ENCODE results near the gene RNF141.
A peak's percentile ranks its signal among the peaks of the same experiment; 100 is the strongest.

RNF141 gene, protein sequence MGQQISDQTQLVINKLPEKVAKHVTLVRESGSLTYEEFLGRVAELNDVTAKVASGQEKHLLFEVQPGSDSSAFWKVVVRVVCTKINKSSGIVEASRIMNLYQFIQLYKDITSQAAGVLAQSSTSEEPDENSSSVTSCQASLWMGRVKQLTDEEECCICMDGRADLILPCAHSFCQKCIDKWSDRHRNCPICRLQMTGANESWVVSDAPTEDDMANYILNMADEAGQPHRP

GRCh38 chr11:10540915-10541560 lies at the start of gene RNF141:
Gene RNF141, minus strand, starts transcription at chr11:10541187. Its CDS starts 7,029 bp downstream, at chr11:10534158.
- DNase-seq = peak; percentile 92

DNA sequence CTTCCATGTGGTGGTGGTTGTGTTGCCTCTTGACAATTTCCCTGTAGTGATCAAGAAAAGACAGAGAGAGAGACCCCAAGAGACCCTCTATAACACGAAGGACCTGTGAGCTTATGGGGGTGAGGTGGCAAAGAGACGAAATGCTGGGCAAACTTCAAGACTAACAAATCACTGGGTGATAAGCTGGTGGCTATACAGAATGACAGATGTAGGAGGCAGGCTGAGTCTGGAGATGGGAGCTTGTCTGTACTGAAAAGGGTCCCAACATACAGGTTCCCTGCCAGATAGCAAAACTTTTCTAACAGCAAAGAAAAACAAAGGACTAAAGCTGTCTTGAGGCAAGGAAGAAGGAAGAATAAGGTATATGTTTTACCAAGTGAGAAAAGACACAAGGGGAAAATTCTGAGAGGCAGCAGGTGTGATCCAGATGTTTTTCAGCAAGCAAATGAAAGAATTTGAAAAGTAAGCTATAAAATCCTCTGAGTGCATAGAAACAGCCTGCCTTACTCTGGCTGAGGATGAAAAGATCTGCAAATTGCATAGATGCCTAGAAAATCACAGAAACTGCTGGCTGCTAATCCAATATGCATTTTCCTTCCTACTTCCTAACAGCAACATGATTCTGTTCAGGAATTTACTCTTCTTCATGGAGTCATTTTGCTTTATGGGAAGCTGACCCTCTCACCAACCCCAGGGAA lies 49.4 kb upstream of the RNF141 start:
- no peak for DNase-seq

DNA sequence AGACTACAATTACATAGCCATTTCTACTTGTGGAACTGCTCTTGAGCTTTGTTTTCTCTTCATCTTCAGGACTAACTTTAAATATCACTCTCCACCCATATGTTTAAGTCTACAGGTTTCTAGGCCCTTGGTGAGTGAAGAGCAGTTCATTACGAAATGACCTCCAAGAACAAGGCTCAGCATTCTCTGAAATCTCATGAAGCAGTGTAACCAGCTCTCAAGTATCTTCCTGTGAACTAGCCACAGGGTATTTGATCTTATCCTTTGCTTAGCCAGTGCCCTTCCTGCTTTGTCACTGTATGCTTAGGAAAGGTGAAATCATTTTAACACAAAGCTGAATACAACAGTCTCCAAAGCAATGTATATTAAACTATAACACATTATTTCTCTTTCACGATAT lies 47.9 kb upstream of the RNF141 start:
- DNase-seq = no peak

GRCh38 chr11:10587995-10588394 lies 47.0 kb upstream of the RNF141 start:
- DNase-seq = no peak

GRCh38 chr11:10587388-10587787 lies 46.4 kb upstream of the RNF141 start:
- DNase-seq = no peak

DNA sequence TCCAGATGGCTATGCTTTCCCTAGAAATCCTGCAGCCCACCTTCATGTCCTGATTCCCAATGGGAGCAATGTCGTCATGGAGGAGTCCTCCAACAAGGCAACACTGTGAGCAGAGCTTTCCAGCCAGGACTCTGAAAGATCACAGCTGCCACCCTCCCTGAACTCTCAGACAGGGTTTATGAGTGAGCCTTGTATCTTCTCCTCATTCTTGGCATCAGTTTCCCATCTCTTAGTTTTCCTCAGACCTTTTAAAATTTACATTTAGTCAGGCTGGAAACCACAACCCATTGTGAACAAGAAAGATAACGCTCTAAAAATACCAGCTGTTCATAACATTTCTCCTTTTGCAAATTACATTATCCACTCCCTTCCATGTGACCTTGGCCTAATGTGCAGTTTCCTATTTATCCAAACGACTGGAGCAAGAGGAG lies 43.1 kb upstream of the RNF141 start:
- no peak for DNase-seq

DNA sequence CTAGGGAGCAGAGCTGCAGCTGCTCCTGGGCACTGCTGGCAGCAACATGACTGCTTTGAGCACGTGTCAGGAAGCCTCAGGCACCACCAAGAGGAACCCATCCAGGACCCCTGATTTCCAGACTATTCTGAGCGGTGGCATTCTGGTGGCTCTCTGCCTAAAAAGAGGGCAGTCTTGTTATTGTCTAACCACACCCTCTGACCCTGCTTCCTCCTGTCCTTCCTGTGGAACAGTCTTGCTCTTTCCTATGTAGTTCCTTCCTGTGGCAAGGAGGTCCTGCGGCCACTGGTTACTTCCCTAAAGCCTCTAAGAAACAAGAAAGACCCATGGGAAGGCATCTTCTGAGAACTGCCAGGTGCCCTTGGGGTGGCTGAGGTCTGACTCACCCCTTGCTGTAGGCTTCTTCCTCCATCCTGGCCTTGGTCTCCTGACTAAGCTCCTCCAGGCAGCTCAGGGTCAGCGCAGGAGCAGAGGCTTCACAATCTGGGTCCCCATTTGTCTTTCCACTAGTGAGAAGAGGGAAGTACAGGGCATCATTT lies 40.6 kb upstream of the RNF141 start:
- DNase-seq = no peak

DNA sequence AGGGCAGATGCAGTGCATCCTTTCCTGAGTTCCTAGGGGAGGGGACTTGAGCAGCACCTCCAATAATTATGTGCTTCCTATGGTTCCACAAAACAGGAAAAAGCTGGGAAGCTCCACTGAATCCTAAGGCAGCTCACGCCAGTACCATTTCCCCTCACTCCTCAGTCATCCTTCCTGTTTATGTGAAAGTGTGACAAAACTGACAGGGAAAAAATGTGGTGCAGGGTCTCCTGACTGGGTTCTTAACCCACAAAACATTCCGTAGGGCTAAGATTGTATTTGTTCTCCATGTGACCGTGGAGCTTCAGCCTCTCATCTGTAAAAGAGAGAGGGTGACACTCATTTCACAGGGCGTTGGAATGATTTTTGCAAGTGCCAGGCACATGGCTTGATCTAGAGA lies 39.6 kb upstream of the RNF141 start:
- no peak for DNase-seq

DNA sequence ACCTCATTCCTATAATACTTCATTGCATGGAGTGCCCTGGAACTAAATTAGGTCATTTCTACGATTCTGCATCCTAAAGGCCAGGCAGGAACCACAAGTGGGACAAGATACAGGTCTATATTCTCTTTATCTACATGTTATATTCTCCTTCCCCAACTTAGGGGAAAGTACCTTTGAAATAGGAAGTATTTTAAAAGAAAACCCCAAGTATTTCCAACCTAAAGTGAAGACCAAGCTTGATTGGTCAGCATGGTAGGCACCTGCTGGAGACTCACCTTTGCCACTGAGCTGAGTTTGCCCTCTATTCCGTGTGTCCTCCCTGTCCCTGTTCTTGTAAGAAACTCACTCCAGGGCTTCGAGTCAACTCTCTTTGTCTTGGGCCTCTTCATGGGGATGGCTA lies 38.7 kb upstream of the RNF141 start:
- no peak for DNase-seq

DNA sequence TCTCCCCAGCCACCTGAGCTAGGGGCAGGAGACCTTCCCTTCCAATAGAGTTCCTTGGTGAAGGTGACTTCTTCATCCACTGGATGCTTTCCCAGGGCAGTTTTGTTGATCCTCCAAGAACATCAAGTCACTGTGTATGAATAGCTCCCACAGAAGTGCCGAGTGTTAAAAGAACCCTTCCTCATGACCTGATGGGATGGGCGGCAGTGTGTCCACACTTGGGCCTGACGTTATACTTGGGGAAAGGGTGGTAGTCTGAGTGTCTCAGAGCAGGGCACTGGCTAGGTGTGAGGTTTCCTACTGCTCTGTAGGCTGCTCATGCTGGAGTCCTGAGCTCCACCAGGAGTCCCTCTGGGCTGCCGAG lies 35.0 kb upstream of the RNF141 start:
- DNase-seq = no peak

- DNase-seq = no peak
Measured at GRCh38 chr11:10575346-10576034, 34.5 kb upstream of the RNF141 start.

DNA sequence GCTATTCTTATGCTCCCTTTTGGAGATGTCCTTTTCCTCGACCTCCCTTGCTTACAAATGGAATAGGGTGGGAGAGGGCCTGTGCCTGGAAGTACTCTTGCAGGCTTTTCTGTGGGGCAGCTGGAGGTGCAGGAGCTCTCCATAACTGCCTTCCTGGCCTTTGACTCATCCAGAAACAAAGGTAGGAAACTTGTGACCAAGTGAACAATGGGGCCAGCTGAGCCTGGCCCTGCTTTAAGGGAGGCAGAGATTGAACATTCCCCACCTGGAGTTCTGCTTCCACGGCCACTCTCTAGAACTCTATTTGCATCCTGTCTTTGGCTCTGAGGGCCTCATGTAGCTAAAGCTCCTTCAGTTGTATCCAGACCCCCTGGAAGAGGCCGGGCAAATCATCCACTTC lies 32.6 kb upstream of the RNF141 start:
- no peak for DNase-seq

DNA sequence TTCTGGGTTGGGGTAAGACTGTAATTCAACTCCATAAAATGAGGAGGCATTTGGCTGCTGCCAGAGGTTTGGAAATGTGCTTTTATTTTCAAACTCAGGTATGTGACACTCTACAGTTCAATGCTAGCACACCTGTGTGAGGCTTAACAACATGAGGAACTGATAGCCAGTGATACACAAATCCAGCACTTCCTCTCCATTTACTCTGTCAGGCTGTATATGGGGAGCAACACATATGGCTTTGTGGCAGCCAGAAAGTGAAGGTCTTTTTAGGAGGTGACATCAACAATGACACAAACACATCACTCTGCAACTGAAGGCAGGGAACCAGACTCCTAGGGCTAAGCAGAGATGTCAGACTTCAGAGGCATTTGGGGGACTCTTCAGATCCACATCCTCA lies 32.0 kb upstream of the RNF141 start:
- DNase-seq = no peak

DNA sequence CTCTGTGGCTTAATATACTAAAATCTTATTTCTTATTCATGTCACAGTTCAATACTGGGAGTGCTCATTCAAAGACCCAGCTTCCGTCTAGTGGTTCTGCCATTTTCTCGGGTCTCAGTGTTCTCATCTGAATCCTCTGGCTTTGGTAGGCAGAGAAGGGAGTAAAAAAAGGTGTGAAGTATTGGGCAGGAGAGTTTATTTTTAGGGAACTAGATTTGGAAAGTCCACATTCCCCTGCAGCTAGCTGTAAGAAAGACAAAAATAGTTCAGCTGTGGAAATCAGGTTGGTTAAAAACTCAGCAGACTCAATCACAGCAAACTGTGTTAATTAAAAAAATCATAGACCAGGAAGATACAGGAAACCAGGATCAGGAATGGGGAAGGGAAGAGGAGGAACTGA lies 31.5 kb upstream of the RNF141 start:
- DNase-seq = no peak

- DNase-seq = no peak
Measured at GRCh38 chr11:10568486-10568941, 27.5 kb upstream of the RNF141 start, which contains the start of gene LYVE1. Gene LYVE1, minus strand, starts transcription at chr11:10568665. Its CDS starts 133 bp downstream, at chr11:10568532.

DNA sequence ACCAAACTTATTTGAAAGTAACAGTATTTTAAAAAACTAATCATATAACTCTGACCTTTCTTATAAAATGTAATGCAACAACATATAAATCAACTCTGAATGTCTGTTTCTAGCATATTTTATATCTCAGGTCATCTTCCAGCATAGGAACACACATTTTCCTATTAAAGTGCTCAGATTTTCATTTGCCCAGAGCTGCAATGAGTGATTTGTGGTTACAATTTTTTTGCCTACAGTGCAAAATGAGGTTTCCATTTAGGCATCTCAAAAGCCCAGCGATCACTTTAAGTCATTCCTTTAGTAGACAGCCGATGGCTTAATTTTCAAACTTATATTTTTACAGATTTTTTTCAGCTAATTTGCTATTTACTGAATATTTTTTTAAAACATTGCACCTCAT lies 26.5 kb upstream of the RNF141 start:
- DNase-seq = no peak

- no peak for DNase-seq
Measured at GRCh38 chr11:10566257-10566957, 25.4 kb upstream of the RNF141 start.

GRCh38 chr11:10565493-10565892 lies 24.5 kb upstream of the RNF141 start:
- no peak for DNase-seq

DNA sequence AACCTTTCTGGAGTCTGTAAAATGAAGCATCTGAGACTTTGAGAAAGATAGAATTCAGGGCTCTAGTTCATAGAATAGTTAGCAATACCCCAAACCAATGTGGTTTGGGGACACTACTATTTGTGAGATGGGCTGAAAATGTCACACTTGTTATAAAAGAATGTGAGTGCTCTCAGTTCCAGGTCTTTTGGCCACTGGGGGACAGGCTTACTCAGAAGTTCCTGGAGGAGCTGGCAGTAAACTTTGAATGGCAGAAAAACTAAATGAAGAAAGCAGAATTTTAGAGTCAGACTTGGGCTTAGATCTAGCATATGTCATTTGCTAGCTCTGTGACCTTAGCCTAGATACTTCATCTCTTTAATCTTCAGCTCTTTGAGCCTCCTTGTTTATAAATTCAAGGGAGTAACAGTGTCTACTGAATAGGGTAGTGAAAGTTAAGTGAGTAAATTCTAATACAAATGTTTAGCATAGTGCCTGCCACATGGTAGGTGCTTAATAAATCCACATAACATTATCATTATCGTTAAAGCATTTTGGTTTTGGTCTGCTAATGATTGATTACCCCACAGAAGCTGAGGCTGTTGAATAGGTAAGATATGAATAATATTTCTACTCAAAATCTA lies 23.8 kb upstream of the RNF141 start:
- DNase-seq = no peak

DNA sequence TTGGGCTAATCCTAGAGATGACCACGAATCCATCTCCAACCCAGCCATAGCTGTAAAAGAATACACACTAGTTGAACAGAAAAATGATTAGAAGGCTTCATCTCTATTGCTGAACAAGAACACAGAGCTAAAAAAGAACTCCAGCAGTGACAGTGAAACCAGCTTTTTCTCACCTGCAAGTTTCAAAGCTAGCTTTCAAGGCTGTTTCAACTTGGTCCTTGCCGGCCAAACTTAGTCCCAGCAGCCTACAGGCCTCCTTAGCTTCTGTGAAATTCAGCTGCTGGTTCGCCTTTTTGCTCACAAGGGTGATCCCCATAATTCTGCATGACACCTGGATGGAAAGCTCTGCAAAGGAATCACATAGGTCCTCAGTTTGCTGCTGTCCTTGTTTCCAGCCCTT lies 23.0 kb upstream of the RNF141 start:
- DNase-seq = no peak

GRCh38 chr11:10561947-10562346 lies 21.0 kb upstream of the RNF141 start:
- DNase-seq = no peak
